ENCODE results near the gene SLC66A2.

The SLC66A2 gene

GRCh38 chr18:79940814-79941472, 10.5 kb downstream of the SLC66A2 start:
- H3K4me3 ChIP-seq (ENCODE audit: low read depth, low read length): no peak overlapping the region
- ChIA-PET POLR2A (no interaction called here), CTCF (interaction anchor here (1.3 kb wide), 1 partner anchor 213 kb away, joined by 4 read pairs; no protein-coding TSS in a partner anchor)
- no peak for DNase-seq (ENCODE audit: low read depth, low spot score)
- no peak for TF ChIP-seq CTCF (IDR thresholded peaks at IDR 0.05; ENCODE audit: insufficient read depth, low read length, missing control alignments)

- ChIA-PET CTCF (interaction anchor here (1.3 kb wide), 2 partner anchors 14 to 214 kb away, joined by 4 to 6 read pairs; no protein-coding TSS in a partner anchor), POLR2A (no interaction called here)
These were observed 11.2 kb downstream of the SLC66A2 start for GRCh38 chr18:79940126-79940813.

GRCh38 chr18:79939096-79939495, 12.4 kb downstream of the SLC66A2 start:
- POLR2A ChIA-PET: no interaction called here
- no peak overlapping the region for H3K4me3 ChIP-seq (ENCODE audit: low read depth, low read length)
- no peak for DNase-seq (ENCODE audit: low read depth, low spot score)
- no peak for TF ChIP-seq CTCF (IDR thresholded peaks at IDR 0.05; ENCODE audit: insufficient read depth, low read length, missing control alignments)
- CTCF ChIA-PET: interaction anchor here (1.3 kb wide), 1 partner anchor 13 kb away, joined by 6 read pairs; no protein-coding TSS in a partner anchor

More at GRCh38 chr18:79940126-79940813, 11.2 kb downstream of the SLC66A2 start:
- H3K4me3 ChIP-seq (ENCODE audit: low read depth, low read length): no peak overlapping the region
- no peak for TF ChIP-seq CTCF (IDR thresholded peaks at IDR 0.05; ENCODE audit: insufficient read depth, low read length, missing control alignments)
- no peak for DNase-seq (ENCODE audit: low read depth, low spot score)

- CTCF ChIA-PET: no interaction called here
- no peak overlapping the region for H3K4me3 ChIP-seq (ENCODE audit: low read depth, low read length)
- POLR2A ChIA-PET: no interaction called here
- no peak for DNase-seq (ENCODE audit: low read depth, low spot score)
- TF ChIP-seq CTCF (IDR thresholded peaks at IDR 0.05; ENCODE audit: insufficient read depth, low read length, missing control alignments): no peak
These were observed 13.3 kb downstream of the SLC66A2 start for GRCh38 chr18:79938196-79938595.

GRCh38 chr18:79937103-79937860, 14.2 kb downstream of the SLC66A2 start:
- H3K4me3 ChIP-seq (ENCODE audit: low read depth, low read length): no peak overlapping the region
- DNase-seq (ENCODE audit: low read depth, low spot score): no peak
- POLR2A ChIA-PET: no interaction called here
- no peak for TF ChIP-seq CTCF (IDR thresholded peaks at IDR 0.05; ENCODE audit: insufficient read depth, low read length, missing control alignments)
- CTCF ChIA-PET: interaction anchor here (0.6 kb wide), 1 partner anchor 30 kb away, joined by 3 read pairs; no protein-coding TSS in a partner anchor

- POLR2A ChIA-PET: no interaction called here
- no peak for TF ChIP-seq CTCF (IDR thresholded peaks at IDR 0.05; ENCODE audit: insufficient read depth, low read length, missing control alignments)
- no peak overlapping the region for H3K4me3 ChIP-seq (ENCODE audit: low read depth, low read length)
- CTCF ChIA-PET: no interaction called here
- DNase-seq (ENCODE audit: low read depth, low spot score): no peak
These were observed 14.8 kb downstream of the SLC66A2 start for GRCh38 chr18:79936641-79937040.
